ENCODE measurements around the gene AFAP1.

GRCh38 chr4:7963691-7964090 is 24.0 kb upstream of the AFAP1 start:
- TF ChIP-seq ZNF274 (IDR thresholded peaks at IDR 0.05; ENCODE audit: low read depth, low read length): no peak
- TF ChIP-seq SUZ12 (IDR thresholded peaks at IDR 0.05; ENCODE audit: extremely low read depth, insufficient read depth, insufficient read length): no peak
- TF ChIP-seq YY1 (IDR thresholded peaks at IDR 0.05; ENCODE audit: insufficient read depth, insufficient read length): no peak
